ENCODE data around the gene CLEC16A. TPM values are rescaled to one million over a fixed set of nuclear protein-coding genes. Genes with fewer than 3 reads are reported as not detected.

CLEC16A gene
- polyA plus RNA-seq, 3 donors: 3.4 to 12.0 (median 5.8) TPM

DNA sequence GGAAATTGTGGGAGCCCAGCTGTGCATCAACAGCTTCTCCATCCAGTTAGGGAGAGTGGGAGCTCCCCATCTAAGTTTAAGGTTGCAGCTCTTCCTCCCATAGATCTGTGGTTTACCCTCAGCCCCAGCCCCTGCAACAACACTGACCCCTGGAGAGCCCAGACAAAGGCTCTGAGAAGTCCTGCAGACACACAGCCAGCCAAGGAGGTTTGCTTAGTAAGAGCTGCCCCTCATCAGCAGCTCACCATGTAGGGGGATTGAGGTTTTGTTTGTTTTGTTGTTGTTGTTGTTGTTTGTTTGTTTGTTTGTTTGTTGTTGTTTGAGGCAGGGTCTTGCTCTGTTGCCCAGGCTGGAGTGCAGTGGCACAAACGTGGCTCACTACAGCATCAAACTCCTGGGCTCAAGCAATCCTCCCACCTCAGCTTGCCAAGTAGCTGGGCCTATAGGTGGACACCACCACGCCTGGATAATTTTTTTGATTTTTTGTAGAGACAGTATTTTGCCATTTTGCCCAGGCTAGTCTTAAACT, 138.6 kb downstream of the CLEC16A start:
- no peak overlapping the region for H3K4me3 Mint-ChIP-seq
- H3K4me3 ChIP-seq (replicated peaks in 1 of 3; ENCODE audit: low read depth in 2 of 3, low read length in 3 of 3): no peak overlapping the region
- H3K9me3 ChIP-seq (replicated peaks in 1 of 2; ENCODE audit: control insufficient read depth in 1 of 2, insufficient read depth in 1 of 2, low read length in 2 of 2): no peaks in the 10 kb centered on the region
- H3K4me2 ChIP-seq (replicated peaks; ENCODE audit: extremely low read depth, low read length, poor library complexity, severe bottlenecking): no peak overlapping the region
- peaks cover 60 to 66% of the 10 kb centered on the region in 2 donors for H3K36me3 Mint-ChIP-seq
- 100% methylated on average over 1 of the region's 2 CpGs for WGBS (ENCODE audit: insufficient coverage)
- peaks cover 0 to 2% (median 0%) of the 10 kb centered on the region in 7 donors for H3K9me3 Mint-ChIP-seq
- H3K36me3 ChIP-seq (replicated peaks in 1 of 2; ENCODE audit: control insufficient read depth in 1 of 2, insufficient read depth in 2 of 2, low read length in 2 of 2): peaks cover 22 to 90% of the 10 kb centered on the region in 2 donors
- no peaks in the 10 kb centered on the region for H3K4me1 Mint-ChIP-seq
- H3K27ac ChIP-seq (ENCODE audit: low read depth in 1 of 2, low read length in 2 of 2): no peak overlapping the region
- peaks cover 0 to 1% (median 0%) of the 10 kb centered on the region in 3 donors for H3K27me3 Mint-ChIP-seq (ENCODE audit: low read depth in 3 of 3)
- H3K27me3 ChIP-seq (ENCODE audit: control insufficient read depth in 2 of 2, insufficient read depth in 2 of 2, low read length in 2 of 2): no peaks in the 10 kb centered on the region
- no peak overlapping the region for H2AFZ ChIP-seq (ENCODE audit: insufficient read depth, low read depth, low read length, poor library complexity, severe bottlenecking)
- H3K79me2 ChIP-seq (ENCODE audit: insufficient read depth, low read length): no peaks in the 10 kb centered on the region
- no peak for DNase-seq
- TF ChIP-seq, protein P1, sequence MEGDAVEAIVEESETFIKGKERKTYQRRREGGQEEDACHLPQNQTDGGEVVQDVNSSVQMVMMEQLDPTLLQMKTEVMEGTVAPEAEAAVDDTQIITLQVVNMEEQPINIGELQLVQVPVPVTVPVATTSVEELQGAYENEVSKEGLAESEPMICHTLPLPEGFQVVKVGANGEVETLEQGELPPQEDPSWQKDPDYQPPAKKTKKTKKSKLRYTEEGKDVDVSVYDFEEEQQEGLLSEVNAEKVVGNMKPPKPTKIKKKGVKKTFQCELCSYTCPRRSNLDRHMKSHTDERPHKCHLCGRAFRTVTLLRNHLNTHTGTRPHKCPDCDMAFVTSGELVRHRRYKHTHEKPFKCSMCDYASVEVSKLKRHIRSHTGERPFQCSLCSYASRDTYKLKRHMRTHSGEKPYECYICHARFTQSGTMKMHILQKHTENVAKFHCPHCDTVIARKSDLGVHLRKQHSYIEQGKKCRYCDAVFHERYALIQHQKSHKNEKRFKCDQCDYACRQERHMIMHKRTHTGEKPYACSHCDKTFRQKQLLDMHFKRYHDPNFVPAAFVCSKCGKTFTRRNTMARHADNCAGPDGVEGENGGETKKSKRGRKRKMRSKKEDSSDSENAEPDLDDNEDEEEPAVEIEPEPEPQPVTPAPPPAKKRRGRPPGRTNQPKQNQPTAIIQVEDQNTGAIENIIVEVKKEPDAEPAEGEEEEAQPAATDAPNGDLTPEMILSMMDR (IDR thresholded peaks at IDR 0.05): no peak
- no peak overlapping the region for H3K9ac ChIP-seq (ENCODE audit: insufficient read depth, low read length, poor library complexity, severe bottlenecking)
- H3K4me1 ChIP-seq (ENCODE audit: control insufficient read depth in 1 of 2, insufficient read depth in 2 of 2, low read length in 2 of 2): no peaks in the 10 kb centered on the region
- peak overlapping the region in 1 of 7 donors; percentile 66 for H3K27ac Mint-ChIP-seq
- intact Hi-C loops (cut with micrococcal nuclease): no loop called here
- peaks cover 4% of the 10 kb centered on the region for H4K20me1 ChIP-seq (ENCODE audit: insufficient read depth, low read length)

DNA sequence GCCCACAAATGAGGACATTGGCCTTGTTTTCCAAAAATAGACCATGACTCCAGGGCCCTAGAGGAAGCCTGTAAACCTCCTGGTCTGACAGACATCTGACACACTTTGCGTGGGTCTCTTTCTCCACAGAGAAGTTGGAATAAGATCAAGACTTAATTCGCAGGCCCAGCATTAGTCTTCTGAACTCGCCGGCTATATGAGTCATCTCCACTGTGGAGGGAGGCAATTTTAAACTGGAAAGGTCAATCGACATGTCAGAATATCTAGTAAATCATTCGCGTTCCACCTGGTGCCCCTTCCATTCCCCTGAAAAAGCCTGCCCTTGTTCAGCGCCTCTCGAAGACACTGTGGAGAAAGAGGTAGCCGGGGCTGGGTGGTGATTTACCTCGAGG, 140.1 kb downstream of the CLEC16A start:
- no peak overlapping the region for H3K4me3 ChIP-seq (replicated peaks in 1 of 3; ENCODE audit: low read depth in 2 of 3, low read length in 3 of 3)
- peaks cover 0 to 1% (median 0%) of the 10 kb centered on the region in 3 donors for H3K27me3 Mint-ChIP-seq (ENCODE audit: low read depth in 3 of 3)
- H3K27ac ChIP-seq (ENCODE audit: low read depth in 1 of 2, low read length in 2 of 2): no peak overlapping the region
- H4K20me1 ChIP-seq (ENCODE audit: insufficient read depth, low read length): peaks cover 4% of the 10 kb centered on the region
- H3K4me3 Mint-ChIP-seq: no peak overlapping the region
- H3K9me3 ChIP-seq (replicated peaks in 1 of 2; ENCODE audit: control insufficient read depth in 1 of 2, insufficient read depth in 1 of 2, low read length in 2 of 2): no peaks in the 10 kb centered on the region
- no peaks in the 10 kb centered on the region for H3K4me1 ChIP-seq (ENCODE audit: control insufficient read depth in 1 of 2, insufficient read depth in 2 of 2, low read length in 2 of 2)
- H3K4me1 Mint-ChIP-seq: no peaks in the 10 kb centered on the region
- no peak overlapping the region for H3K4me2 ChIP-seq (replicated peaks; ENCODE audit: extremely low read depth, low read length, poor library complexity, severe bottlenecking)
- peaks cover 0 to 3% (median 0%) of the 10 kb centered on the region in 7 donors for H3K9me3 Mint-ChIP-seq
- H2AFZ ChIP-seq (ENCODE audit: insufficient read depth, low read depth, low read length, poor library complexity, severe bottlenecking): no peak overlapping the region
- WGBS (ENCODE audit: insufficient coverage): 98% methylated on average over 4 of the region's 11 CpGs
- peaks cover 19 to 85% of the 10 kb centered on the region in 2 donors for H3K36me3 ChIP-seq (replicated peaks in 1 of 2; ENCODE audit: control insufficient read depth in 1 of 2, insufficient read depth in 2 of 2, low read length in 2 of 2)
- peak overlapping the region in 1 of 7 donors; percentile 4 for H3K27ac Mint-ChIP-seq
- no peaks in the 10 kb centered on the region for H3K27me3 ChIP-seq (ENCODE audit: control insufficient read depth in 2 of 2, insufficient read depth in 2 of 2, low read length in 2 of 2)
- intact Hi-C loops (cut with micrococcal nuclease): no loop called here
- H3K9ac ChIP-seq (ENCODE audit: insufficient read depth, low read length, poor library complexity, severe bottlenecking): no peak overlapping the region
- TF ChIP-seq, protein P1 (IDR thresholded peaks at IDR 0.05): no peak
- H3K79me2 ChIP-seq (ENCODE audit: insufficient read depth, low read length): no peaks in the 10 kb centered on the region
- DNase-seq: no peak
- H3K36me3 Mint-ChIP-seq: peaks cover 58 to 66% of the 10 kb centered on the region in 2 donors

Measured in CD14-positive monocyte (primary cell).